NCI-H1092 treated with DMSO at 0.1 percent for 48 hours (cell line): ENCODE data around the gene TMEM120B.

Experiments
- DNase-seq: peaks from one replicate; lab custom pipeline; 2025; lab: John Stamatoyannopoulos, UW

The TMEM120B gene

DNA sequence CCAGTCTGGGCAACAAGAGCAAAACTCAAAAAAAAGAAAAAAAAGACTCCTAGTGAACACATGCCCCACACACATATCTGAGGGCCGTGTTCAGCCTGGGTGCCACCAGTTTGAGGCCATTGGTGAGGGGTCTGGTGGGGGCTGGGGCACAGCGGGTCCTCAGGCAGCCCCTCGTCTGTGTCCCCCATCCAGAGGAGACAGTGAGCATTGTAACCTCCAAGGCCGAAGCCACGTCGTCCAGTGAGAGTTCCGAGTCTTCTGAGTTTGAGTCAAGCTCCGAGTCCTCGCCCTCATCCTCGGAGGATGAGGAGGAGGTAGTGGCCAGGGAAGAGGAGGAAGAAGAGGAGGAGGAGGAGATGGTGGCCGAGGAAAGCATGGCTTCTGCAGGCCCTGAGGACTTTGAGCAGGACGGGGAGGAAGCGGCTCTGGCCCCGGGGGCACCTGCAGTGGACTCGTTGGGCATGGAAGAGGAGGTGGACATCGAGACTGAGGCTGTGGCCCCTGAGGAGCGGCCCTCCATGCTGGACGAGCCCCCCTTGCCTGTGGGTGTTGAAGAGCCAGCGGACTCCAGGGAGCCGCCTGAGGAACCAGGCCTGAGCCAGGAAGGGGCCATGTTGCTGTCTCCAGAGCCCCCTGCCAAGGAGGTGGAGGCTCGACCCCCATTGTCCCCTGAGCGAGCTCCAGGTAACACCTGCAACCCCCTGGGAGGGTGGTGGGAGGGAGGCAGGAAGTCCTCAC is 106.8 kb downstream of the TMEM120B start:
- DNase-seq = no peak

DNA sequence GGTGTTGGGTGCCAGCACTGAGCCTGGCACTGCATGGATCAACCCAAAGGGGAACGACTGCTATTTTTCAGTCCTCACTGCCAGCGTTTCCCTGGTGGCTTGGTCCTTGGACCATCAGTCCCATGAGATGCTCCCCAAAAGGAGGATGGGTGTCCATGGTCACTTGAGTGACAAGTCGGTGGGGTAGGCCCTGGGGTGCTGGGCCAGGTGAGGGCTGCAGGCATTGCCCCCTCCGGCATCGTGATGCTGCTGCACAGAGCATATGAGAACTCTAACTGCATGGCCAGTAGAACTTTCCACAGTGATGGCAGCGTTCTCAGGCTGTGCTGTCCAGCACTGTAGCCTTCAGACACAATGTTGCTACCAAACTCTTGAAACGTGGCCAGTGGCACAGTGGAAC is 107.5 kb downstream of the TMEM120B start:
- no peak for DNase-seq

DNA sequence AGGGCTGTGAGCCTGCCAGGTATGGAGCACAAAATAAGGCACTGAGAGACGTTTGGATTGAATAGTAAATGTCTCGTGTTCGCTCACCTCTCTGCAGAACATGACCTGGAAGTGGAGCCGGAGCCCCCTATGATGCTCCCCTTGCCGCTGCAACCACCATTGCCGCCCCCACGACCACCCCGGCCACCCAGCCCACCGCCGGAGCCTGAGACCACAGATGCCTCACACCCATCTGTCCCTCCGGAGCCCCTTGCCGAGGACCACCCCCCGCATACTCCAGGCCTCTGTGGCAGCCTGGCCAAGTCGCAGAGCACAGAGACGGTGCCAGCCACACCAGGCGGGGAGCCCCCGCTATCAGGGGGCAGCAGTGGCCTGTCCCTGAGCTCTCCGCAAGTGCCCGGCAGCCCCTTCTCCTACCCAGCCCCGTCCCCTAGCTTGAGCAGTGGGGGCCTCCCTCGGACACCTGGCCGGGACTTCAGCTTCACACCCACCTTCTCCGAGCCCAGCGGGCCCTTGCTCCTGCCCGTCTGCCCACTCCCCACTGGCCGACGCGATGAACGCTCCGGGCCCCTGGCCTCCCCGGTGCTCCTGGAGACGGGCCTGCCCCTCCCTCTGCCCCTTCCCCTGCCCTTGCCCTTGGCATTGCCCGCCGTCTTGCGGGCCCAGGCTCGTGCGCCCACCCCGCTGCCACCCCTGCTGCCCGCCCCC is 110.0 kb downstream of the TMEM120B start:
- DNase-seq = no peak

- DNase-seq = no peak
Measured at GRCh38 chr12:121823101-121823726, 110.7 kb downstream of the TMEM120B start.

- no peak for DNase-seq
Measured at GRCh38 chr12:121823727-121824115, 111.2 kb downstream of the TMEM120B start.

DNA sequence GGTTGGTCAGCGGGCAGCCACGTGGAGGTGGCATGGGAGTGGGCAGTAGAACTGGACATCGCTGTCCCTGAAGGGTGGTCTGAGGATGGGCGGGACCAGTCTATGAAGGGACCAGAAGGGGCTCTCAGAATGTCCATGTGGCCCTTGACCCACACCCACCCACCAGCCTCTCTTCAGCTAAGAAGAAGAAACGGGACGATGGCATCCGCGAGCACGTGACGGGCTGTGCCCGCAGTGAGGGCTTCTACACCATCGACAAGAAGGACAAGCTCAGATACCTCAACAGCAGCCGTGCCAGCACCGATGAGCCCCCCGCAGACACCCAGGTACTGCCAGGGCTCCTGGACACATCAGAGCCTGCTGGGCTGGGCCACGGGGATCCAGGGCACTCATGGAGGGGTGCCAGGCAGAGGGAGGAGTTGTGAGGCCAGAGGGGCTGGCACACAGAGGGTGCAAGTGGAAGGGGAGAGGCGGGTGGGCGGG is 112.5 kb downstream of the TMEM120B start:
- no peak for DNase-seq

GRCh38 chr12:121826318-121827150 is 114.0 kb downstream of the TMEM120B start:
- no peak for DNase-seq

- no peak for DNase-seq
Measured at GRCh38 chr12:121827351-121828099, 115.0 kb downstream of the TMEM120B start.

- DNase-seq = no peak
Measured at GRCh38 chr12:121828306-121828705, 115.8 kb downstream of the TMEM120B start.

DNA sequence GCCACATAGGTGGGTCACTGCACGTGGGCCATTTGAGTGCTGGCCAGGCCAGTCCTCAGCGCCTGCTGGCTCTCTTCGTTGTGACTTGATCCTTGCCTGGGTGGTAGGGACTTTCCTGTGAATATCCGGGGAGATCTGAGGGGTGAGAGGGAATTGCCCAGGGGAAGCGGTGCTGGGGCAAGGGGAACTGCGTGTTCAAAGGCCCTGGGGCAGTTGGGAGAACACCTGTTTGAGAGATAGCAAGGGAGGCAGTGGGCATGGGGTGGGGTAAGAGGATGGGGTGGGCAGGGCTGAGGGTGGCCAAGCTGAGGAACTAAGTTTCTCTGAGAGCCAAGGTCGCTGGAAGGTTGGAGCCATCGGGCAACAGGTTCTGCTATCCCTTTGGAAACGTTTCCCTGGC is 116.3 kb downstream of the TMEM120B start:
- no peak for DNase-seq

GRCh38 chr12:121829250-121829918 is 116.8 kb downstream of the TMEM120B start:
- no peak for DNase-seq

DNA sequence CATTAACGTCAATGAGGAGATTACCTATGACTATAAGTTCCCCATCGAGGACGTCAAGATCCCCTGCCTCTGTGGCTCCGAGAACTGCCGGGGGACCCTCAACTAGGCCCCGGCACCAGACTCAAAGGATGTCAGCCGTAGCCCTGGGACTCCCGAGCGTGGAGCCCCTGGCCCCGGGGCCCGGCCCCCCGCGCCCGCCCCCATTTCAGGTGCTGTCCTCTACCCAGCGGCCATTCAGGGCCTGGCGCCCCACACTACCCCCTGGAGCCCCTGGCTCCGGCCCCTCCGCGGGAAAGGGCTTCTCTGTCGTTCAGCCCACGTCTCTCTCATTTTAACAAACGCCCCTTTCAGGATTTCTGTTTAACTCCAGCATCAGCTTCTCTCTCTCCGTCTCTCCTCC is 117.6 kb downstream of the TMEM120B start:
- DNase-seq = no peak

- DNase-seq = no peak
Measured at GRCh38 chr12:121830588-121831265, 118.2 kb downstream of the TMEM120B start.
